Activated T-cell treated with anti-CD3 and anti-CD28 coated beads, Interleukin-2, amount 50 U/mL, for 24 hours (primary cell): ENCODE measurements around the gene GMEB2.
"Not testable (repeated sequence)": the region's sequence is repeated elsewhere in the genome, so short reads cannot be mapped to it uniquely, and the experiment has no call there.

Experiments used
- DNase-seq: peaks from one replicate; pipeline ENCODE4 v3.0.0-alpha.2; 2020
- H3K27ac Mint-ChIP-seq: 2 replicates; pipeline ENCODE4 v1.8.0; 2020; ENCODE audit warnings: mild to moderate bottlenecking, mixed read lengths
- H3K27me3 Mint-ChIP-seq: 2 replicates; pipeline ENCODE4 v1.8.0; 2020; ENCODE audit warnings: mixed read lengths
- H3K36me3 Mint-ChIP-seq: 2 replicates; pipeline ENCODE4 v1.8.0; 2020; ENCODE audit warnings: low read depth, mixed read lengths
- H3K4me1 Mint-ChIP-seq: 2 replicates; pipeline ENCODE4 v1.8.0; 2020; ENCODE audit warnings: low read depth, mixed read lengths
- H3K4me3 Mint-ChIP-seq: 2 replicates; pipeline ENCODE4 v1.8.0; 2020; ENCODE audit warnings: mild to moderate bottlenecking, moderate library complexity, mixed read lengths
- H3K9me3 Mint-ChIP-seq: 2 replicates; pipeline ENCODE4 v1.8.0; 2020; ENCODE audit warnings: mixed read lengths

GMEB2 gene

GRCh38 chr20:63620991-63621390 is 5.9 kb downstream of the GMEB2 start:
- no peak overlapping the region for H3K27ac Mint-ChIP-seq
- no peaks in the 10 kb centered on the region for H3K27me3 Mint-ChIP-seq
- H3K9me3 Mint-ChIP-seq: no peaks in the 10 kb centered on the region
- H3K4me1 Mint-ChIP-seq: peaks cover 29% of the 10 kb centered on the region
- H3K36me3 Mint-ChIP-seq: peaks cover 52% of the 10 kb centered on the region
- no peak for DNase-seq
- no peak overlapping the region for H3K4me3 Mint-ChIP-seq

GRCh38 chr20:63619505-63619904 is 7.4 kb downstream of the GMEB2 start:
- Mint-ChIP-seq H3K4me1 (peaks cover 24% of the 10 kb centered on the region), H3K27ac (no peak overlapping the region), H3K4me3 (no peak overlapping the region), H3K27me3 (no peaks in the 10 kb centered on the region), H3K36me3 (peaks cover 62% of the 10 kb centered on the region), H3K9me3 (no peaks in the 10 kb centered on the region)
- no peak for DNase-seq

GRCh38 chr20:63619086-63619485 is 7.8 kb downstream of the GMEB2 start:
- Mint-ChIP-seq H3K36me3 (peaks cover 63% of the 10 kb centered on the region), H3K9me3 (no peaks in the 10 kb centered on the region), H3K27me3 (no peaks in the 10 kb centered on the region), H3K4me1 (peaks cover 22% of the 10 kb centered on the region), H3K4me3 (no peak overlapping the region), H3K27ac (no peak overlapping the region)
- DNase-seq: no peak

DNA sequence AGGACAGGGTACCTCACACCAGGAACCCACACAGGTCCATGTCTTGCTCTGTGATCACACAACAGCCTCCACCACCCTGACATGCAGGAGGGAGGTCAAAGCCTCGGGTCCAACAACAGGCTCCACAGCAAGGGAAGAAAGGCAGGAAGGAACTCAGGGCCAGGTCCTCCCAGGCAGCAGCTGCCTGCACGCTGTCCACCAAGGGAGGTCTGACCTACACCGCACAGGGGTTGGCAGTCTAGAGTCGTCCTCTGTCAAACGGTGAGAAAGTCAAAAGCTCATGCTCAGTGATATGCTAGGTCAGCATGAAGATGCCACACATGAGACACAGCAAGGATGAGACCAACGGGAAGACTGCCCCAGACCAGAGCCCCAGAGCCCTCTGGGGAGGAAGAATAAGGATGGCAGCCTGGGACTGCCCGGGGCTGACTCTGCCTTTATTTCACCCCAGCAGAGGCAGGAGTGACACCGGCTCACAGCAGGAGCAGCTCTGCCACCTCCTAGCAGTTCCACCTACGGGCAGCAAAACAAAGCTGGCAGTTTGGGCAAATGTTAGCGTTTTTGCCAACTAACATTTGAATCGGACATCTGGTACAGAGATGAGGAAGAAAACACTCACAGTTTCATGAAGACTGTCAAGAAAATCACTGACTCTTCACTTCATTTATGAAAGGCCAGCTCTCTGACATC is 8.5 kb downstream of the GMEB2 start:
- Mint-ChIP-seq H3K4me1 (peaks cover 22% of the 10 kb centered on the region), H3K27ac (peak overlapping the region; percentile 18), H3K36me3 (peaks cover 67% of the 10 kb centered on the region), H3K4me3 (no peak overlapping the region), H3K27me3 (no peaks in the 10 kb centered on the region), H3K9me3 (no peaks in the 10 kb centered on the region)
- DNase-seq: no peak

DNA sequence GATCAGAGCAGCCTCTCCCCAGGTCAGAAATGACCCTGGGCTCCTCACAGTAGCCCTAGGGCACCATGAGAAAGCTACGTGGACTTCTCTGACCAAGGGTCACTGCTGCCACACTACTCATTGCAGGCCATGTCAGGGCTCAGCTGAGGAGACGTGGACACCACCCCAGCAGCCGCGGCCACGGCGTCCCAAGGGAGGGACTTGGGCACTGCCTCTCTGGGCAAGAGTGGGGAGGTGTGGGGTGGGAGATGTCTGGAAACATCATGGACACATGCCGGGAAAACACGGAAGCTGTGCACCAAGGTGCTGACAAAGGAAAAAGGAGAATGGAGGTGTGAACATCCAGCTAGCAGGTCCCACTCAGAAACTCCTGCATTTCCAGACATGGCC is 9.0 kb downstream of the GMEB2 start:
- Mint-ChIP-seq H3K4me1 (peaks cover 21% of the 10 kb centered on the region), H3K27me3 (no peaks in the 10 kb centered on the region), H3K4me3 (no peak overlapping the region), H3K27ac (no peak overlapping the region), H3K36me3 (peaks cover 67% of the 10 kb centered on the region), H3K9me3 (no peaks in the 10 kb centered on the region)
- DNase-seq: no peak

- Mint-ChIP-seq H3K9me3 (no peaks in the 10 kb centered on the region), H3K4me3 (no peak overlapping the region), H3K27me3 (no peaks in the 10 kb centered on the region), H3K36me3 (peaks cover 68% of the 10 kb centered on the region), H3K4me1 (peaks cover 16% of the 10 kb centered on the region), H3K27ac (no peak overlapping the region)
- DNase-seq: no peak
Observed at GRCh38 chr20:63617092-63617875, 9.6 kb downstream of the GMEB2 start.

DNA sequence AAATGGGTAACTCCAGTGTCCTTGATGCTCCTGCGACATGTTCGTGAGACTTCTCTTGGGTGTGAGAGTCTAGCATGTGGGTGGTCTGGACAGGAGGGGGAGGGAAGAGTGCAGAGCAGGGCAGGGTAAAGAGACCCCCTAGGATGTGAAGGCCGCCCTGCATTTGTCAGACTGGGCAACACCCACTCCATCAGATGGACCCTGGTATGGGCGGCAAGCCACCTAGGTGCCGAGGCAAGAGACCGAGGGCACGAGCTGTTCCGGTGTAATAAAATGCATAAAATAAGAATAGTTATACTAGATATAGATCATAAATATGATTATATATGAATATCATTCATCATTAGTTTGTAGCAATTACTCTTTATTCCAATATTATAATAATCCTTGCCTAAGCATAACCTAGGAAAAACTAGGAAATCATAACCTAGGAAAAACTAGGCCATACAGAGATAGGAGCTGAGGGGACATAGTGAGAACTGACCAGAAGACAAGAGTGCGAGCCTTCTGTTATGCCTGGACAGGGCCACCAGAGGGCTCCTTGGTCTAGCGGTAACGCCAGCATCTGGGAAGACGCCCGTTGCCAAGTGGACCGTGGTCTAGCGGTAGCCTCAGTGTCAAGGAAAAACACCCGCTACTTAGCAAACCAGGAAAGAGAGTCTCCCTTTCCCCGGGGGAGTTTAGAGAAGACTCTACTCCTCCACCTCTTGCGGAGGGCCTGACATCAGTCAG is 12.9 kb downstream of the GMEB2 start:
- peaks cover 60% of the 10 kb centered on the region for H3K36me3 Mint-ChIP-seq
- DNase-seq, H3K27me3 Mint-ChIP-seq, H3K4me3 Mint-ChIP-seq, H3K27ac Mint-ChIP-seq, H3K4me1 Mint-ChIP-seq, H3K9me3 Mint-ChIP-seq: not testable (repeated sequence)

DNA sequence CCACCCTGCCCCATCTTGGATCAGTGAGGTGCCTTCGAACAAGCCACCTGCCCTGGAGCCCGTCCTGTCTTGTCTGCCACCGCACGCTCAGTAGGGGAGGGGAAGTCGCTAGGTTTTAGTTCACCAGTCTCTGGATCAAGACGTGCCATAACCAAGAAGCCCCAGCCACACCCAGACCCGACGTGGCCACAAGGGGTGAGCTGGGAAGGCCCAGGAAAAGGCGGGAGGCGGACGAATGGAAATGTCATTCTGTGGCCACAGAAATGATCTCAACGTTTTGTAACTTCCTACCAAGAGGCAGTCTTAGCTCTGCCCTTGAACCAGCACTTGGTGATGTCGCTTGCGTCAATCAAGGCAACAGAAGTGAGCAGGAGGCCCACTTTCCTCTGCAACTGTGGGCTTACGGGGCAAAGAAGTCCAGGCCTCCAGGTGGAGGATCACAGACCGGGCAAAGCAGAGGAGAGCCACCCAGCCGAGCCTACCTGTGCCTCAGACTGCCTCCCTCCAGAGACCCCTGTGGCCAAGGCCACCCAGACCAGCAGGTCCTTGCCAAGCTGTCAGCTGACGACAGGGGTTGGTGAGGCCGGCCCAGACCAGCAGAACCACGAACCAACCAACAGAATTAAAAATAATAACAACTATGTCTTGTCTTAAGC is 14.5 kb downstream of the GMEB2 start:
- Mint-ChIP-seq H3K9me3 (no peaks in the 10 kb centered on the region), H3K36me3 (peaks cover 46% of the 10 kb centered on the region), H3K4me1 (peaks cover 4% of the 10 kb centered on the region), H3K27me3 (no peaks in the 10 kb centered on the region), H3K27ac (no peak overlapping the region), H3K4me3 (no peak overlapping the region)
- no peak for DNase-seq

GRCh38 chr20:63611646-63612045 is 15.3 kb downstream of the GMEB2 start:
- Mint-ChIP-seq H3K9me3 (no peaks in the 10 kb centered on the region), H3K27me3 (no peaks in the 10 kb centered on the region), H3K4me3 (no peak overlapping the region), H3K27ac (no peak overlapping the region), H3K4me1 (peaks cover 7% of the 10 kb centered on the region), H3K36me3 (peaks cover 39% of the 10 kb centered on the region)
- no peak for DNase-seq

GRCh38 chr20:63610581-63611435 is 16.1 kb downstream of the GMEB2 start:
- no peak overlapping the region for H3K4me3 Mint-ChIP-seq
- peaks cover 34% of the 10 kb centered on the region for H3K36me3 Mint-ChIP-seq
- no peaks in the 10 kb centered on the region for H3K27me3 Mint-ChIP-seq
- H3K4me1 Mint-ChIP-seq: peaks cover 10% of the 10 kb centered on the region
- no peak overlapping the region for H3K27ac Mint-ChIP-seq
- no peak for DNase-seq
- no peaks in the 10 kb centered on the region for H3K9me3 Mint-ChIP-seq

DNA sequence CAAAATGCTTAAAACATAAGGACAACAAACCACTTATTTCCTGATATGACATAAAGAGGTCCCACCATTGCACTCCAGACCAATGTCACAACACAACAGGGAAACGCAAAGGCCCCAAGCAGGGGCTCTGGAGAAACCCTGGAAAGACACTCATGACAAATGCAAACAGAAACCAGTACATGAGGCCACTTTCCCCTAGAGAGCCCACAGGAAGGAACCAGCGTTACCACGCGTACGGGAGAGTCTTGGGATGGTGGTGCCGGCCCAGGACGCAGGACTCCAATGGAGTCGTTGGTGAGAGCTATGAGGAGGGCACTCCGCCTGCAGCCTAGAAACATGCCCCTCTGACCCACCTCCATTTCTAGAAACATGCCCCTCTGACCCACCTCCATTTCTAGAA is 20.2 kb downstream of the GMEB2 start:
- DNase-seq: no peak
- H3K36me3 Mint-ChIP-seq: peaks cover 26% of the 10 kb centered on the region
- H3K9me3 Mint-ChIP-seq: no peaks in the 10 kb centered on the region
- H3K4me1 Mint-ChIP-seq: peaks cover 14% of the 10 kb centered on the region
- no peak overlapping the region for H3K4me3 Mint-ChIP-seq
- peak overlapping the region; percentile 26 for H3K27ac Mint-ChIP-seq
- H3K27me3 Mint-ChIP-seq: no peaks in the 10 kb centered on the region

DNA sequence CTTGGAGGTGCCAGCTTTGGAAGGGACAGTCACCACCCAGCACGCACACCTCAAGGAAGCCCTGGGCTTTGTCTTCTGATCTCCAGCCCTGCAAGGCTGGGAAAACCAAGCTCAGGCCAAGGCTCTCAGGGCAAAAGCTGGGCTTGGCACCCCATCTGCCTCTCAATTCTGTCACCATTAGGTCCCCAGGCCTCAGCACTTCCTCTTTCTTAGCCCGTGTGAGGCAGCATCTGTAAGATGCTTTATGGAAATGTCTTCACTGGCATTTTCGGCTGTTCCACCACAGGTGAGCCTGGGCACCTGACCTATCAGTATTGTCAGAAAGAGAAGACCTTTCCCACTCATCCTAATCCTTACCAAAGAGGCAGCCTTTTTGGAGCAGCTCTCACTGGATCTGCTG is 24.6 kb downstream of the GMEB2 start:
- H3K36me3 Mint-ChIP-seq: peaks cover 60% of the 10 kb centered on the region
- DNase-seq: no peak

DNA sequence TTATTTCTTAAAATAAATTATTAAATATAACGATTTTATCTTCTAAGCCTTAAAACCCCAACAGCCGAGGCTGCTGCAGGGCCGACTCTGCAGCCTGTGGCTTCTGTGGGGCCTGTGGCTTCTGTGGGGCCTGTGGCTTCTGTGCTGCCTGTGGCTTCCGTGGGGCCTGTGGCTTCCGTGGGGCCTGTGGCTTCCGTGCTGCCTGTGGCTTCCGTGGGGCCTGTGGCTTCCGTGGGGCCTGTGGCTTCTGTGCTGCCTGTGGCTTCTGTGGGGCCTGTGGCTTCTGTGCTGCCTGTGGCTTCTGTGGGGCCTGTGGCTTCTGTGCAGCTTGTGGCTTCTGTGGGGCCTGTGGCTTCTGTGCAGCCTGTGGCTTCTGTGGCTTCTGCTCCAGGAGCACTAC is 25.2 kb downstream of the GMEB2 start:
- H3K36me3 Mint-ChIP-seq: peaks cover 65% of the 10 kb centered on the region
- not testable (repeated sequence) for H3K27me3 Mint-ChIP-seq, H3K9me3 Mint-ChIP-seq, H3K27ac Mint-ChIP-seq, DNase-seq, H3K4me3 Mint-ChIP-seq
- H3K4me1 Mint-ChIP-seq: peaks cover 11% of the 10 kb centered on the region

More for the DNA sequence above, 24.6 kb downstream of the GMEB2 start:
- Mint-ChIP-seq H3K9me3 (no peaks in the 10 kb centered on the region), H3K27me3 (no peaks in the 10 kb centered on the region), H3K27ac (no peak overlapping the region), H3K4me3 (no peak overlapping the region), H3K4me1 (peaks cover 14% of the 10 kb centered on the region)
